Fibroblast of skin of left biceps (primary cell): ENCODE data around the gene BEND6.

ENCODE experiments used
- DNase-seq, 2 experiments: peaks; one replicate each; pipeline ENCODE4 v3.0.0-alpha.2; 2013; ENCODE audit warnings: low read depth in 2 of 2

Gene BEND6

GRCh38 chr6:56940977-56941376 is 13.9 kb upstream of the BEND6 start:
- DNase-seq = no peak

GRCh38 chr6:56944661-56945060 is 10.2 kb upstream of the BEND6 start:
- DNase-seq = no peak

DNA sequence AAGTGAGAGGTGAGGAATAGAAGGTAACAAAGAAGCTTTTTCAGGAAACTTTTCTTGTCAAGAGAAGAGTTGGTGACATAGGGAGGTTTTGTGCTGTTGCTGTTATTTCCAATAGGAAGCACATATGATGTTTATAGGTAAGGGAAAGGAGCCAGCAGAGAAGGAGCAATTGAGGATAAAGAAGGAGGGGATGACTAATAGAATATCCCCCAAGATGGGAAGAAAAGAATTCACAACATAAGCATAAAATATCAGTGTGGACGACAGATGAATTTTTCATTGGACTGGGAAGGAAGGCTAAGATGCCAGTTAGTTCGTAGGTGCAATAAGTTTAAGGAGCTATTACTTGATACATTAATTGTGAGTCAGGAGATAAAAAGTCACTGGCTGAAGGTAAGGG is 8.5 kb upstream of the BEND6 start:
- DNase-seq = peak; percentile 54 to 57

GRCh38 chr6:56947924-56948323 is 7.0 kb upstream of the BEND6 start:
- DNase-seq = no peak

DNA sequence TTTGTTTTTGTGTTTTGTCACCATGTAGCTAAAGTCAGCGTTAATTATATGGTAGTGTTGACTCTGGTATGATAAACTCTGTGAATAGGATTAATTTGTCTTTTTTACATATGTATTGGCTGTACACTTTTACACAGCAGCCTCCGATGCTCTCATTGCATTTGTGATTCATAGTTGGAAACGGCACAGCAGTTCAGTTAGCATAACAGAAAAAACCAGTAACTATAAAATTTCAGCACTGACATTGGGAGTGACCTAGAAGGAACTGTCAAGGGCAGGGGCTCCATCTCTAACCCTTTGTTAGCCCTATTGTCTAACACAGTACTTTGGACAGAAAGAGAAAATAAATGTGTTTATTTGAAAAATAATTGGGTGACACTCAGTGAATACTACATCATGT is 5.6 kb upstream of the BEND6 start:
- no peak for DNase-seq

- no peak for DNase-seq
Measured at GRCh38 chr6:56949925-56950495, 4.9 kb upstream of the BEND6 start.

GRCh38 chr6:56951049-56951831 is 3.7 kb upstream of the BEND6 start:
- no peak for DNase-seq

- no peak for DNase-seq
Measured at GRCh38 chr6:56953597-56954402, 1.1 kb upstream of the BEND6 start.

DNA sequence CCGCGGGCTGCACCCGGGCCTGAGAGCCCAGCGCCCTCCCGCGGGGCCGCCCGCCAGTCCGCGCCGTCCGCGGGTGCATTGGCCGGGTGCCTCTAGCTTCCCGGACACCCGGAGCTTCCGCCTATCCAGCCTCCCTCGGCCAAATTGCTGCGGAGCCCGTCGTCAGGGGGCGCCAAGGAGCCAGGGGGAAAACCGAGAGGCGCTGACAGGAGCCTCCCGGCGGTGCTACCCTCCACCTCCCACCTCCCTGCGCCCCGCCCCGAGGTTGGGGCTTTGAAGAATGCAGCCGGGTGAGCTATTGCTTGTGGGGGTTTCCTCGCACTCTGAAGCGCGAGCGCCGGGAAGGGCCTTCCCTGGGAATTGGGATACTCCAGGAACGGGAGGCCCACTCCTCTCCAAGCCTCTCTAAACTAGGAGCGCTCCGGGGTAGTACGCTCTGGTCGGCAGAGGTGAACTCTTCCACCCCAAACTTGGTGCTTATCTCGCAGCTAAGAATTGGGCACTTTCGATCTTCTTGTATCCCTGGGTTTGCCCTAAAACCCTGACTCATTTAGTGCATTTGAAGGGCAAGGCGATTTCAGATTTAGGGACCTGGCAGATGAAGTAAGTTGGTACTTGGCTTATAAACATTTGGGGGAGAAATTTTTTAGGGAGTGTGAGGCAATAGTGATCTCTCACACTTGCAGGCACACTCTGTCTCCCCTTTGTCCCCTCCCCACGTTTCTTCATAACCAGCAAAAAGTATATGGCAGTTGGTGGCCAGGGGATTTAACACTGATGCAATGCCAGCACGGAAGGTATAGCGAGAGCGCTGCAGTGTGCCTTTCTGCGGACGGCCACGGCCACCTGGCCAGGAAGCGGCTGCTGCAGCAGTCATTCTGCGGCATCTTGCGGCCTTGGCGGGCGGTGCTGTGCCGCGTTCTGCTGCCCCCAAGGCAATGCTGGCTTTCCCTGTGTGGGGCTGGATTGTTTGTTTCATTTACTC is 556 bp downstream of the BEND6 start:
- DNase-seq = peak; percentile 86 to 89

DNA sequence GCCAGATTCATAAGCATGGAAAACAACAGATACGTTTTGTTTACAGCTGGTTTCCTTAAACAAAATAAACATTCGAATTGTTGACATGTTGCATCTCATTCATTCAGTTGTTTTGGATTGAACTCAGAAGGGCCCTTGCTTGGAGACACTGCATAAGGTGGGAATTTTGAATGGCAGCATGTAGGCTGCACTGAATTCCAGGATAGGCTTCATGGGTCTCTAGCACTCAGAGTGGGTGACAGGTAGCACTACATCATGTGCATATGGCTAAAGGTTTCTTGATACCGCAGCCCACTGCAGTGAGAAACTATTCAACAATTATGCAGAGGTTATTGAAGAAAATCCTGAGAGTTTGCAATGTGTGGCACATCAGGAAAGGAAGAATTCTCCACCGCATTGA is 1.6 kb downstream of the BEND6 start:
- no peak for DNase-seq

DNA sequence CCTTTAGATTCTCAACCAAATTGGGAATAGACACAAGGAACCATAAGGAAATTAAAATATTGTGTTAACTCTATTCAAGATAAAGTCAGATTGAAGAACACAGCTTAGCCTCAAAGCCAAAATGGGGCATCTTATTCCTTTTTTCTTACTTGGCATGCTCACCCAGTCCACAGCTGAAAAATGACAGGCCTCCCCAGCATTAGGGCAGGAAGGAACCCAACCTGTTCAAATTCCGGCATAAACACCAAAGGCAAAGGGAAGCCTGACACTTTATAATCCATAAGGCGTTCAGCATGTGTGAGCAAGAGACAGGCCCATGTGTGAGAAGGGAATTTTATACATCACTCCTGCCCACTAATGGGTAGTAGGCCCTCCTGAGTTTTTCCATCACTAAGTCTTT is 2.9 kb downstream of the BEND6 start:
- no peak for DNase-seq

- DNase-seq = no peak
Measured at GRCh38 chr6:56958481-56958880, 3.6 kb downstream of the BEND6 start.

DNA sequence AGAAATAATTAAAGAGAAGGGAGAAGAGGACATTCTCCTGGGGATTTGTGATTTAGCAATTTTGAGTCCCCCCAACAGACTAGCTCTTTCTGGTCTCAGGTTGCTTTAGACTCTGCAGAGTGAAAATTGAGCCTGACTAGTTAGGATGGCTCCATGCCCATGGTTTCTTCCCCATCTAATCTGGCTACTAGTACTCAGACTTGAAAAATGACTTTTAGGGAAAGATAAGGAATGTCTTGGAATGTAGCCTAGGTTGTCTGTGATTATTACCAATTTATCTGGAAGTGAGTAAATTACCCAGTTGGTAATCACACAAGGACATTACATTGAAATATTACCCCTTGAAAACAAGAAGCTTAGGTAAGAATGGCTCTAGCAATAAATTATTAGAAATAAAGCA is 4.2 kb downstream of the BEND6 start:
- peak; percentile 44 to 57 for DNase-seq

DNA sequence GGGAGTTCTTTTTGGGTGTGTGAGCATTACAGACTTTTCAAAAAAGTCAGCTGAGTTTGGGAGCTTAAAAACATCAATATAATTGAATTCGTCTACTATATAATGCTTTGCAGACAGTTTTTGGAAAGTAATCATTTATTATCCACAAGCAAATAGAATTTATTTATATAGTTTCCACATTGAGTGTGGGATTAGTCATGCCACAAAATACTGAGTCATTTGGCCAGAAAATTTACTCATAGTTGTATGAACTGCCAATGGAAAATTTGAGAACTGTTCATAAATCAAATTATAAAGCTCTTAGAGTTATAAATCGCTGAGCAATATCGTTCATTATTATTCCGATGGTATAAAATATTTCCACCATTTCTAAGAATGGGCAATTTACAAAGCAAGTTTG is 5.0 kb downstream of the BEND6 start:
- peak; percentile 61 to 64 for DNase-seq

GRCh38 chr6:56961151-56961550 is 6.2 kb downstream of the BEND6 start:
- no peak for DNase-seq

DNA sequence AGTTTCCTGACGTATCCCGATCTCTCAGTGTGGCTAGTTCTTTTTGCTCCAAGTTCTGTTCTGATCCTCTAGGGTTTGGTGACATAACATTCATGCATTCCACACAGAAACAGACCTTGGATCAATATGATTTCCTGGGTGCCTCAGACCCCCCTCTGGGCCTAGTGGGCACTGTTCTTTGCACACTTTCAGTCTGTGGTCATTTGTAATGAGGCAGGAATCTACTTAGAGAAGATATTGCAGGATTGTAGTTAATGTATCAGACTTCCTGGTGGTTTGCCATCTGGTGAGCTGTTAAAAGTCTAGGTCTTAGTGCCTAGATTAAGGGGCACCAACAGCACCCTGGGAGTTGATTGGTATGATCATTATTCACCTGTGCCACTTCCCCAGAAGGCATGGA is 7.5 kb downstream of the BEND6 start:
- DNase-seq = no peak

- DNase-seq = no peak
Measured at GRCh38 chr6:56963043-56963442, 8.1 kb downstream of the BEND6 start.

DNA sequence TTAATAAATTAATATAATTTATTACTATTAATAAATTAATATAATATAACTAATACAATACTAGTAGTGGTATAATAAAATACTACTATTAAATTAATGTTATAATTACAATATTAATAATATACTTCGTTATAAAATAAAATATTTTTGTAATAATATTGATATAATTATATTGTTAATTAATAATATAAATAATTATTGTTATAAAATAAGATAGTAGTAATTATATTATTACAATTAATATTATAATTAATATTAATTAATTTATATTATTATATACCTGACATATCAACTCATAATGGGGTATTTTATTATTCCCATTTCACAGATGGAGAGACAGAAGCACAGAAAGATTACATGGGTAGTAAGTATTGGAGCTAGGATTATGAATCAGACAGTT is 8.9 kb downstream of the BEND6 start:
- no peak for DNase-seq

DNA sequence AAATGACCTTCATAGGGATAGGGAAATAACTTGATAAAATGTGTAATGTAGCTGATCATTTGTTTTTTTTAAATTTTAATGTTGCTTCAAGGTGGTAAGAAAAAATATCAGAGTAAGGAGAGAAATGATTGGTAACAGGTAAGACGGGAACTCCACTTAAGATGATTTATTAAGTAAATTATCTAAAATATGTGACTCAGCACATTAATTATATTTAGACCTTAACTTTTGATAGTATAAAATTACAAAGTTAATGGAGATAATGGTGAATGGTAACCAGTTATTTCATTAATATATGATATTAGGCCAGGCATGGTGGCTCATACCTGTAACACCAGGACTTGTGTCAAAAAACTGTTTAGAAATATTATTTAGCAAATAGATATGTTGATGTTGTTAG is 10.2 kb downstream of the BEND6 start:
- no peak for DNase-seq

DNA sequence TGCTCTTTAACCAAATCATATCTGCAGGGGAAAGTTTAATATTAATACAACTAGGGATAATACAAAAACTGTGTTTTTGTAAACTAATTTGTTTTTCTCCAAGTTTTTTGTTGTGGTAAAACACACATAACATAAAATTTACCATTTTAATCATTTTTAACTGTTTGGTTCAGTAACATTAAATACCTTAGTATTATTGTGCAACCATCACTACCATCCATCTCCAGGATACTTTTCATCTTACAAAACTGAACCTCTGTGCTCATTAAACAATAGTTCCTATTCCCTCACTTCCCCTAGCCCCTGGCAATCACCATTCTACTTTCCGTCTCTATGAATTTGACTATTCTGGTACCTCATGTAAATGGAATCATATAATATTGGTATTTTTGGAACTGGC is 15.9 kb downstream of the BEND6 start:
- DNase-seq = no peak

DNA sequence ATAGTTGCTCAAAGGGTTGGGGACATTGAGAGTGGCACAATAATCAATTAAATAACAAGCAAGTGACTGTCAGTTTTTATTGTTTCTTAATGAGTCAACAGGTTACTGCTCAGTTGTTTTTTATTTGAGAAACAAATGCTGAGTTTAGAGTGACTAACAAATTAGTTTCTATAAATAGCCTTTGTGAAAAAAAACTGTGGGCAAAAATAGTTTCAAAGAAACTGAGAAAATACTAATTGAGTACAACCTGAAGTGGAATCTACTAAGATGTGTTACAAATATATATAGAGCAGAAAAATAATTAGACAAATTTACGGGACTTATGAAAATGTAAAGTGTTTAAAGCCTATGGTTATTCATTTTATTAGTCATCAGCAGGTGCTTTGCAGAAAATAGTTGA is 22.3 kb downstream of the BEND6 start:
- no peak for DNase-seq

DNA sequence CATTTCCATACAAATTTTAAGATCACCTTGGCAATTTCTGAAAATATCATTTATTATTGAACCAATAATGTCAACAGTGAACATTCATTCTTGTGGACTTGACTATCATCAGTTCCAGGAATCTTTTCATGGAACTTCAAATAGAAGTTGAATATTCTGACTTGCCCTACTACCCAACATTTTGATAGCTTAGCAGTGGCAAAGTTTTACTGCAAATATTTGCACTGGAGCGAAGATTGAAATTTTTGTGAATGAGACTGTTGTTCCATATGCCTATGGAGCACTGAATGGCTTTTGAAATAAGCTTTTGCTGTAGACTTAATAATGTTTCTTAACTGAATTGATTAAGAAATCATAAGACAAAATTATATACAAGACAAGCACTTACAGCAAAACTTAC is 23.6 kb downstream of the BEND6 start:
- no peak for DNase-seq
